Endothelial cell (in vitro differentiated cells): ENCODE results near the gene MMP17. TPM values are rescaled to one million over a fixed set of nuclear protein-coding genes. Genes with fewer than 3 reads are reported as not detected.
"Not testable (repeated sequence)": the region's sequence is repeated elsewhere in the genome, so short reads cannot be mapped to it uniquely, and the experiment has no call there.

ENCODE experiments used
- DNase-seq: peaks from one replicate; pipeline ENCODE4 v3.0.0; 2021; ENCODE audit warnings: low spot score
- H3K27ac Mint-ChIP-seq: one replicate; pipeline ENCODE4 v1.8.0; 2021; ENCODE audit warnings: mixed read lengths, inconsistent platforms; ENCODE audit not compliant: unreplicated experiment
- H3K27me3 Mint-ChIP-seq: one replicate; pipeline ENCODE4 v1.8.0; 2021; ENCODE audit warnings: mild to moderate bottlenecking, moderate library complexity, mixed read lengths, inconsistent platforms; ENCODE audit not compliant: unreplicated experiment
- H3K36me3 Mint-ChIP-seq: one replicate; pipeline ENCODE4 v1.8.0; 2021; ENCODE audit warnings: mild to moderate bottlenecking, low read depth, mixed read lengths, inconsistent platforms; ENCODE audit not compliant: unreplicated experiment
- H3K4me1 Mint-ChIP-seq: one replicate; pipeline ENCODE4 v1.8.0; 2021; ENCODE audit warnings: mild to moderate bottlenecking, mixed read lengths, inconsistent platforms; ENCODE audit not compliant: unreplicated experiment
- H3K4me3 Mint-ChIP-seq: one replicate; pipeline ENCODE4 v1.8.0; 2021; ENCODE audit warnings: mild to moderate bottlenecking, mixed read lengths, inconsistent platforms; ENCODE audit not compliant: unreplicated experiment
- H3K9me3 Mint-ChIP-seq: one replicate; pipeline ENCODE4 v1.8.0; 2021; ENCODE audit warnings: mixed read lengths, inconsistent platforms; ENCODE audit not compliant: unreplicated experiment
- CTCF ChIP-seq: fragments of 200-600 bp; sonication (generic); IDR thresholded peaks from one replicate; pipeline ENCODE4 v1.5.0; 2021; ENCODE audit warnings: antibody characterized with exemption; ENCODE audit not compliant: unreplicated experiment
- total RNA-seq: library from RNA; stranded (reverse); fragmentation: NEBNext Ultra II Directional; extraction: Animal tissue kit (Norgen Biotek cat#: 25700); gene quantifications from one replicate; pipeline ENCODE4 v1.2.1, GENCODE V29; 2021; ENCODE audit not compliant: unreplicated experiment

The MMP17 gene
- total RNA-seq, 1 donor from 2014 or later = 6.3 TPM

- no peak overlapping the region for H3K4me3 Mint-ChIP-seq
- H3K27ac Mint-ChIP-seq = no peak overlapping the region
- no peak for DNase-seq
- TF ChIP-seq CTCF = no peak
- H3K9me3 Mint-ChIP-seq = no peaks in the 10 kb centered on the region
- peaks cover 11% of the 10 kb centered on the region for H3K36me3 Mint-ChIP-seq
- no peaks in the 10 kb centered on the region for H3K27me3 Mint-ChIP-seq
- no peaks in the 10 kb centered on the region for H3K4me1 Mint-ChIP-seq
These were observed 22.8 kb upstream of the MMP17 start for GRCh38 chr12:131805421-131805820.

GRCh38 chr12:131806674-131807073 lies 21.5 kb upstream of the MMP17 start:
- H3K4me3 Mint-ChIP-seq = no peak overlapping the region
- no peak overlapping the region for H3K27ac Mint-ChIP-seq
- no peak for DNase-seq
- no peaks in the 10 kb centered on the region for H3K9me3 Mint-ChIP-seq
- no peaks in the 10 kb centered on the region for H3K4me1 Mint-ChIP-seq
- H3K36me3 Mint-ChIP-seq = peaks cover 4% of the 10 kb centered on the region
- H3K27me3 Mint-ChIP-seq = no peaks in the 10 kb centered on the region
- no peak for TF ChIP-seq CTCF

- H3K9me3 Mint-ChIP-seq = peaks cover 4% of the 10 kb centered on the region
- no peak for TF ChIP-seq CTCF
- no peak overlapping the region for H3K4me3 Mint-ChIP-seq
- H3K27me3 Mint-ChIP-seq = peaks cover 3% of the 10 kb centered on the region
- DNase-seq = no peak
- no peak overlapping the region for H3K27ac Mint-ChIP-seq
- peaks cover 5% of the 10 kb centered on the region for H3K36me3 Mint-ChIP-seq
- no peaks in the 10 kb centered on the region for H3K4me1 Mint-ChIP-seq
These were observed 19.3 kb upstream of the MMP17 start for GRCh38 chr12:131808744-131809371.

GRCh38 chr12:131809476-131810254 lies 18.5 kb upstream of the MMP17 start:
- H3K9me3 Mint-ChIP-seq, H3K4me3 Mint-ChIP-seq, H3K4me1 Mint-ChIP-seq, H3K36me3 Mint-ChIP-seq, DNase-seq, H3K27ac Mint-ChIP-seq, H3K27me3 Mint-ChIP-seq: not testable (repeated sequence)

GRCh38 chr12:131810726-131811125 lies 17.5 kb upstream of the MMP17 start:
- no peak for DNase-seq
- TF ChIP-seq CTCF = no peak
- no peak overlapping the region for H3K27ac Mint-ChIP-seq

More at GRCh38 chr12:131810726-131811125, 17.5 kb upstream of the MMP17 start:
- H3K9me3 Mint-ChIP-seq = peaks cover 4% of the 10 kb centered on the region
- H3K4me3 Mint-ChIP-seq = no peak overlapping the region
- H3K4me1 Mint-ChIP-seq = no peaks in the 10 kb centered on the region
- H3K36me3 Mint-ChIP-seq = peaks cover 6% of the 10 kb centered on the region
- peaks cover 3% of the 10 kb centered on the region for H3K27me3 Mint-ChIP-seq
